ENCODE results near the gene ROR1. TPM values are rescaled to one million over a fixed set of nuclear protein-coding genes. Genes with fewer than 3 reads are reported as not detected.

The ROR1 gene
- total RNA-seq, 1 donor from 2014 or later, result 30.3 TPM

DNA sequence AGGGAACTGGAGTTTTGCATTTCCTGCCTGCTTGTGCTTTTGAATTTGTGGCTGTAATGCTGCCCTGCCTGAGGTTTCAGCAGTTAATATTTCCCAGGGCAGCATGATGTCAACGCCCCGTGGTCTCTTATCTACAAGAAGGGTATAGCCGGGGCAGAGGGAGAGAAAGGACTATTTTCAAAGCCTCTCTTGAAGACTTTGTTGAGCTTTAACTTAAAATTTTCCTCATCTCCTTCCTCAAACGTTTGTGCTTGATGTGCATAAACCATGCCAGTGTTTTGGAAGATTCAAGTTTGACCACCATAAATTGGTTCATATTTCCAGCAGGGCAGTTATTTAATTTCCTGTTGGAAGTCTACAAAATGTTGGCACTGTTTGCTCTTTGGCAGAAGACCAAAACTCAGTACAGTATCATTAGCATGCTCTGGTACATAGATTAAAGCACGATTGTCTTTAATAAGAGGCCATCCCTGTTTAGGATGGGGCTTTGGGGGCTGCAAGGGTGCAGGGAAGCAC lies 43.4 kb downstream of the ROR1 start:
- Mint-ChIP-seq H3K4me1 (peaks cover 20% of the 10 kb centered on the region), H3K4me3 (no peak overlapping the region), H3K9me3 (peaks cover 27% of the 10 kb centered on the region), H3K27me3 (ENCODE audit: insufficient read depth, low read depth) (peaks cover 3% of the 10 kb centered on the region), H3K27ac (no peak overlapping the region), H3K36me3 (peaks cover 15% of the 10 kb centered on the region)
- Histone ChIP-seq H3K36me3 (no peaks in the 10 kb centered on the region), H3K4me1 (peaks cover 13% of the 10 kb centered on the region), H3F3A (ENCODE audit: low read depth) (peaks cover 6% of the 10 kb centered on the region), H3K27me3 (no peaks in the 10 kb centered on the region), H4K20me1 (ENCODE audit: low read depth) (peaks cover 5% of the 10 kb centered on the region), H3K4me2 (no peak overlapping the region), H3K27ac (no peak overlapping the region), H3K4me3 (no peak overlapping the region), H2AFZ (replicated peaks) (no peak overlapping the region), H3K79me2 (ENCODE audit: low read depth) (peaks cover 100% of the 10 kb centered on the region), H3K9ac (no peak overlapping the region), H3K9me3 (ENCODE audit: low read depth) (no peaks in the 10 kb centered on the region)
- no peak for TF ChIP-seq CTCF (IDR thresholded peaks at IDR 0.05)
- no peak for TF ChIP-seq EZH2phosphoT487 (IDR thresholded peaks at IDR 0.05)
- TF ChIP-seq EZH2 (IDR thresholded peaks at IDR 0.05), result no peak
- no peak for DNase-seq (ENCODE audit: low spot score)

GRCh38 chr1:63817700-63818099 lies 43.9 kb downstream of the ROR1 start:
- Mint-ChIP-seq H3K27me3 (ENCODE audit: insufficient read depth, low read depth) (peaks cover 3% of the 10 kb centered on the region), H3K27ac (no peak overlapping the region), H3K4me1 (peaks cover 20% of the 10 kb centered on the region), H3K9me3 (peaks cover 27% of the 10 kb centered on the region), H3K36me3 (peaks cover 15% of the 10 kb centered on the region), H3K4me3 (no peak overlapping the region)
- Histone ChIP-seq H3K27me3 (no peaks in the 10 kb centered on the region), H3K79me2 (ENCODE audit: low read depth) (peaks cover 100% of the 10 kb centered on the region), H4K20me1 (ENCODE audit: low read depth) (peaks cover 5% of the 10 kb centered on the region), H3K4me3 (no peak overlapping the region), H3K9me3 (ENCODE audit: low read depth) (no peaks in the 10 kb centered on the region), H3F3A (ENCODE audit: low read depth) (peaks cover 6% of the 10 kb centered on the region), H3K9ac (no peak overlapping the region), H3K36me3 (no peaks in the 10 kb centered on the region), H3K27ac (no peak overlapping the region), H3K4me2 (no peak overlapping the region), H3K4me1 (peaks cover 13% of the 10 kb centered on the region), H2AFZ (replicated peaks) (no peak overlapping the region)
- TF ChIP-seq EZH2phosphoT487 (IDR thresholded peaks at IDR 0.05) (no peak), EZH2 (IDR thresholded peaks at IDR 0.05) (no peak), CTCF (IDR thresholded peaks at IDR 0.05) (no peak)
- no peak for DNase-seq (ENCODE audit: low spot score)

- DNase-seq (ENCODE audit: low spot score), result no peak
- peaks cover 9% of the 10 kb centered on the region for H3F3A ChIP-seq (ENCODE audit: low read depth)
- peaks cover 100% of the 10 kb centered on the region for H3K79me2 ChIP-seq (ENCODE audit: low read depth)
- no peak overlapping the region for H3K9ac ChIP-seq
- H4K20me1 ChIP-seq (ENCODE audit: low read depth), result peaks cover 5% of the 10 kb centered on the region
- Mint-ChIP-seq H3K27me3 (ENCODE audit: insufficient read depth, low read depth) (peaks cover 3% of the 10 kb centered on the region), H3K9me3 (peaks cover 27% of the 10 kb centered on the region), H3K27ac (no peak overlapping the region), H3K36me3 (peaks cover 15% of the 10 kb centered on the region), H3K4me3 (no peak overlapping the region), H3K4me1 (peaks cover 20% of the 10 kb centered on the region)
- no peaks in the 10 kb centered on the region for H3K27me3 ChIP-seq
- no peak overlapping the region for H3K27ac ChIP-seq
- H3K4me1 ChIP-seq, result peaks cover 13% of the 10 kb centered on the region
- H3K36me3 ChIP-seq, result no peaks in the 10 kb centered on the region
- no peak overlapping the region for H2AFZ ChIP-seq (replicated peaks)
- TF ChIP-seq CTCF (IDR thresholded peaks at IDR 0.05) (no peak), EZH2phosphoT487 (IDR thresholded peaks at IDR 0.05) (no peak), EZH2 (IDR thresholded peaks at IDR 0.05) (no peak)
- no peak overlapping the region for H3K4me3 ChIP-seq
- H3K4me2 ChIP-seq, result no peak overlapping the region
- H3K9me3 ChIP-seq (ENCODE audit: low read depth), result no peaks in the 10 kb centered on the region
These were observed 44.9 kb downstream of the ROR1 start for GRCh38 chr1:63818567-63819325.

Measured in neural progenitor cell (in vitro differentiated cells).